CD4-positive, CD25-positive, alpha-beta regulatory T cell (primary cell): ENCODE measurements around the gene ARSA. TPM values are rescaled to one million over a fixed set of nuclear protein-coding genes. Genes with fewer than 3 reads are reported as not detected.

Experiments used
- ATAC-seq, 2 donors: fragments of 150-1000 bp; cut with Tn5 transposase; one replicate each; pipeline ENCODE4 v1.10.0; 2021; ENCODE audit warnings: low read depth in 2 of 2, moderate number of reproducible peaks in 2 of 2, moderate library complexity in 1 of 2
- DNase-seq, 3 donors: peaks; one replicate each; pipeline versions ENCODE4 v3.0.0 to v3.0.0-alpha.2; 2012 to 2022; ENCODE audit warnings: mixed read lengths in 1 of 3
- H3K27ac ChIP-seq: one replicate; pipeline ENCODE4 v1.7.0; 2013; ENCODE audit warnings: mild to moderate bottlenecking, low read length; ENCODE audit not compliant: insufficient read depth, poor library complexity, severe bottlenecking
- H3K27me3 ChIP-seq: one replicate; pipeline ENCODE4 v1.7.0; 2013; ENCODE audit warnings: low read length; ENCODE audit not compliant: control insufficient read depth, insufficient read depth
- H3K36me3 ChIP-seq: one replicate; pipeline ENCODE4 v1.7.0; 2013; ENCODE audit warnings: mild to moderate bottlenecking, low read length, moderate library complexity; ENCODE audit not compliant: control insufficient read depth, insufficient read depth
- H3K4me1 ChIP-seq: 2 replicates; pipeline ENCODE4 v1.7.0; 2013; ENCODE audit warnings: mild to moderate bottlenecking, low read length; ENCODE audit not compliant: insufficient read depth, control insufficient read depth, poor library complexity, severe bottlenecking
- H3K4me3 ChIP-seq: one replicate; pipeline ENCODE4 v1.7.0; 2013; ENCODE audit warnings: low read depth, mild to moderate bottlenecking, low read length, moderate library complexity
- H3K9me3 ChIP-seq, 2 experiments: 1 replicate in 1 of 2; 2 replicates in 1 of 2; pipeline ENCODE4 v1.7.0; 2013; ENCODE audit warnings: low read length in 2 of 2, mild to moderate bottlenecking in 1 of 2, moderate library complexity in 1 of 2; ENCODE audit not compliant: control insufficient read depth in 2 of 2
- H3K27ac Mint-ChIP-seq, 3 donors: one replicate each; pipeline ENCODE4 v1.8.0; 2020 to 2022; ENCODE audit warnings: mild to moderate bottlenecking in 3 of 3, mixed read lengths in 3 of 3, moderate library complexity in 2 of 3
- H3K27me3 Mint-ChIP-seq: one replicate; pipeline ENCODE4 v1.8.0; 2022; ENCODE audit warnings: mild to moderate bottlenecking, mixed read lengths
- H3K36me3 Mint-ChIP-seq: one replicate; pipeline ENCODE4 v1.8.0; 2020; ENCODE audit warnings: mixed read lengths
- H3K4me1 Mint-ChIP-seq, 4 donors: one replicate each; pipeline ENCODE4 v1.8.0; 2020 to 2022; ENCODE audit warnings: mixed read lengths in 4 of 4, mild to moderate bottlenecking in 1 of 4
- H3K4me3 Mint-ChIP-seq, 4 donors: one replicate each; pipeline ENCODE4 v1.8.0; 2020 to 2022; ENCODE audit warnings: mild to moderate bottlenecking in 4 of 4, mixed read lengths in 4 of 4, moderate library complexity in 3 of 4
- H3K9me3 Mint-ChIP-seq, 7 donors: one replicate each; pipeline ENCODE4 v1.8.0; 2020 to 2022; ENCODE audit warnings: mixed read lengths in 7 of 7, mild to moderate bottlenecking in 3 of 7, moderate library complexity in 2 of 7
- polyA plus RNA-seq, 4 donors: library from polyadenylated mRNA; unstranded; fragments of 300-500 nt; fragmentation: Illumina TruSeq; gene quantifications; one replicate each; pipeline ENCODE4 v1.2.3, GENCODE V29; 2021
- total RNA-seq: library from RNA; stranded (reverse); gene quantifications from one replicate; pipeline ENCODE4 v1.2.3, GENCODE V29; 2022

Gene ARSA
- total and polyA plus RNA-seq, 5 donors from 2014 or later: 8.0 to 81.3 (median 10.7) TPM

DNA sequence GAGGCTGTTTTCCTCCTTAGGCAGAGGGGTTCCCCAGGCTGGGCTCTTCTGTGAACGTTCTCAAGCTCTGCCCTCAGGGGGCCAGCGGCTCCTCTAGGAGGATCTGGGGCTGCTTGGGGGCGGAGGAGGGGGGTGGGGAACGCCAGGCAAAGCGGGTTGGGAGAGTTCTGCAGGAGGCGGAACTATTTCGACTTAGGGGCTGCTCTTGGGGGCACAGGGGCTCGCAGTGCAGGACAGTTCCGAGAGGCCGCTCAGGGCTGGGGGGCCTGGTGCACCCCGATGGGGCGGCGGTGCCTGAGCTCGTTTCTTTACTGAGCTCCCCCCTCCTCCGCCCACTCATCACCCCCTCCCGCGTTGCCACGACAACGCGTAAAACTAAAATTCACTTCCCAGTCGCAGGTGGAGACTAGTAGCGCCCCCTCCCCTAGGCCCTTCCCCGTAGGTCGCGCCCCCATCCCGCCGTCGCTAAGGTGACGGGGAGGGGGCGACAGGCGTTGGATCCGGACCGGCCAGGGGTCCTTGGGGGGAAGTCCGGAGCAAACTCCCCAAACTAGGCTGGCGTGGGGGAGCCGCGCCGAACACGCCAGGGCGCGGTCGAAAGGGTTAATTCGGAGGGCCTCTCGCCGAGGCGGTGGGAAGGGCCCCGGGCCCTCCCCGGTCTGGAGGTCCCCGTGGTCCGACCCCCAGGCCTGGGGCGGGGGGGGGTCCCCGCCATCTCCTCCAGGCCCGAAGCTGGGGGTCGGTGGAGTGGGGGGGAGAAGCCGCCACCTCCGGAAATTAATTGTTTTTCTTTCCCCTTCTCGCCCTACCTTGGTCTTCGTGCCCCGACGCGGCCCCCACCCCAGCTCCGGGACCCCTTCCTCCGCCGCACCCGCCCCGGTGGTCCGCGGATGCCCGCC lies 45.5 kb upstream of the ARSA start:
- no peak overlapping the region for H3K4me3 ChIP-seq
- Mint-ChIP-seq H3K9me3 (peaks cover 0 to 3% (median 0%) of the 10 kb centered on the region in 7 donors), H3K27me3 (peaks cover 38% of the 10 kb centered on the region), H3K27ac (no peak overlapping the region), H3K4me3 (peak overlapping the region in 2 of 4 donors; percentile 50 to 72), H3K36me3 (no peaks in the 10 kb centered on the region), H3K4me1 (peaks cover 0 to 25% (median 7%) of the 10 kb centered on the region in 4 donors)
- DNase-seq (no peak), ATAC-seq (no peak)
- H3K27me3 ChIP-seq: peaks cover 12% of the 10 kb centered on the region
- peaks cover 11% of the 10 kb centered on the region for H3K4me1 ChIP-seq
- H3K36me3 ChIP-seq: no peaks in the 10 kb centered on the region
- no peaks in the 10 kb centered on the region for H3K9me3 ChIP-seq
- no peak overlapping the region for H3K27ac ChIP-seq

DNA sequence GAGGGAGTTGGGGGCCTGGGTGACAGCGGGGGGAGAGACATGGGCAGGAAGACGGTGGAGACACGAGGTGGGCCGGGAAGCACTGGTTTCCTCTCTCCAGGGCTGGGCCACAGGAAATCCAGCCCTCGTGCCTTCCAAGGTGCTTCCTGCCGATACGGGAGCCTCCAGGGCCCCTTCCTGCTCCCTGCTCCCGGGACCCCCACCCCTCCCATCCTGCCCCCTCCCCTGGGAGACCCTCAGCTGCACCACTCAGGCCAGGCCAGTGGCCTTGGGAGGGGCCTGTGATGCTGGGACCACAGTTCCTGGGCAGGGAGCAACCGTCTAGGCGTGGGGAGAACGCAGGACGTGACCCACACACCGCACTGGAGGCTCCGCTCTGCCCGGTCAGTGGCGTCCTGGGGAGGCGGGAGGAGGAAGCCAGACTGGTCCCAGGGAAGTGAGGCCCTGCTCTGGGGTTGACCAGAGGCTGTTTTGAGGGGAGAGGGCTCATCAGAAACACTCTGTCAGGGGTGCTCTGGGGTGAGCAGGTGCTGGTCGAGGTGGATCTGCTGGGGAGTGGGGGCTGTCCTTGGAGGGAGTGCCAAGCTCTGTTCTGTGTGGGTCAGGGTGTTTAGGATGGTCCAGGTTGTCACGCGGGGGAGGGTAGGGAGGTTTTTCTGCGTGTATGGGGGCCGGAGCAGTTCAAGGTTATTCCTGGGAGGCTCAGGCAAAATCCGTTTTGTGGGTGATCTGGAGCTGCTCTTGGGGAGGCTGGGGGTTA lies 44.7 kb upstream of the ARSA start, which contains the start of gene SHANK3:
TSS of gene SHANK3 (plus strand) at position 353 of the 760 bp plus-strand sequence.
- no peak for ATAC-seq
- Histone ChIP-seq H3K27me3 (peaks cover 14% of the 10 kb centered on the region), H3K4me3 (no peak within 1 kb of the TSS), H3K36me3 (no peaks in the 10 kb centered on the region), H3K27ac (no peak within 1 kb of the TSS), H3K9me3 (no peaks in the 10 kb centered on the region), H3K4me1 (peaks cover 11% of the 10 kb centered on the region)
- peak within 1 kb of the TSS; percentile 52 to 79 (median 73) for H3K4me3 Mint-ChIP-seq
- H3K9me3 Mint-ChIP-seq: peaks cover 0 to 3% (median 0%) of the 10 kb centered on the region in 7 donors
- no peak for DNase-seq
- peaks cover 0 to 25% (median 7%) of the 10 kb centered on the region in 4 donors for H3K4me1 Mint-ChIP-seq
- peak within 1 kb of the TSS in 1 of 3 donors; percentile 36 for H3K27ac Mint-ChIP-seq
- peaks cover 47% of the 10 kb centered on the region for H3K27me3 Mint-ChIP-seq
- H3K36me3 Mint-ChIP-seq: no peaks in the 10 kb centered on the region

DNA sequence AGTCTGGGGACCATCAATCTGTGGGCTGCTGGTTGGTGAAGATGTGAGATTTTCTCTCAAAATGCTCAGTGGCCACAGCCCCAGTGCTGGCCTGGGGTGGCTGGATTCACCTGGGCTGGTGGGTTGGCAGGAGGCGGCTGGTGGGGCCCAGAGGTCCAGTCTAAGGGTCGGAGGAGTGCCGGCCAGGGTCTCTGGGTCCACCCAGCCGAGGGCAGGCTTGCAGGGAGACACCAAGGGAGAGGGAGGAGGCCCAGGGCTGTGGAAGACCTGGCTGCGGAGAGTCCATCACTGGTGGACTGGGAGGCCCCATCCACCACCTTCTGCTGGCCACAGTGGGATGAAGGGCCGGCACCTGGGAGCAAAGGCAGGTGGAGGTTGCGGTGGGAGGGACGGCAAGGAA lies 44.1 kb upstream of the ARSA start:
- H3K4me1 ChIP-seq: peaks cover 11% of the 10 kb centered on the region
- no peaks in the 10 kb centered on the region for H3K9me3 ChIP-seq
- no peaks in the 10 kb centered on the region for H3K36me3 Mint-ChIP-seq
- H3K36me3 ChIP-seq: no peaks in the 10 kb centered on the region
- ATAC-seq (no peak), DNase-seq (no peak)
- peaks cover 0 to 25% (median 7%) of the 10 kb centered on the region in 4 donors for H3K4me1 Mint-ChIP-seq
- no peak overlapping the region for H3K4me3 ChIP-seq
- peaks cover 47% of the 10 kb centered on the region for H3K27me3 Mint-ChIP-seq
- no peak overlapping the region for H3K27ac Mint-ChIP-seq
- no peak overlapping the region for H3K27ac ChIP-seq
- peaks cover 16% of the 10 kb centered on the region for H3K27me3 ChIP-seq
- no peak overlapping the region for H3K4me3 Mint-ChIP-seq
- peaks cover 0 to 3% (median 0%) of the 10 kb centered on the region in 7 donors for H3K9me3 Mint-ChIP-seq

DNA sequence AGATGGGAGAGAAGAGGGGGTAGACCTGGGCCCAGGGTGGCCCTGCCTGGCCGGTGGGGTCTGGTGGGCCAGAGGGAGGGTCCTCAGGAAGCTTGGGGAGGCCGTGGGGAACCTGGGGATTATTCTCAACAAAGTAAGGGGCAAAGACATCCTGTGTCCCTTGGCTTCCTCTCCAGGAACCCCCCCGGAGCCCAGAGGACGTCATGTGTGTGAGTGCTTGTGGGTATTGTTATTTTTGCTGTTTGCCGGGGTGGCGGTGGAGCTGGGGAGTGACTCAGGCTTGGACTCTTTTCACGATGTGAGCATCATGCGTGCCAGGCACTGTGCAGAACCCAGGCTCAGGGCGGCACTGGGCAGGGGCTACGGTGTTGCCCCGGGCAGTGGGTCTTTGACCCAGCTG lies 43.7 kb upstream of the ARSA start:
- Mint-ChIP-seq H3K4me1 (peaks cover 0 to 25% (median 7%) of the 10 kb centered on the region in 4 donors), H3K4me3 (no peak overlapping the region), H3K9me3 (peaks cover 0 to 3% (median 0%) of the 10 kb centered on the region in 7 donors), H3K27ac (peak overlapping the region in 1 of 3 donors; percentile 71), H3K27me3 (peaks cover 47% of the 10 kb centered on the region), H3K36me3 (no peaks in the 10 kb centered on the region)
- DNase-seq: no peak
- Histone ChIP-seq H3K4me1 (peaks cover 11% of the 10 kb centered on the region), H3K9me3 (no peaks in the 10 kb centered on the region), H3K36me3 (no peaks in the 10 kb centered on the region), H3K27ac (no peak overlapping the region), H3K27me3 (peaks cover 18% of the 10 kb centered on the region), H3K4me3 (no peak overlapping the region)
- no peak for ATAC-seq

DNA sequence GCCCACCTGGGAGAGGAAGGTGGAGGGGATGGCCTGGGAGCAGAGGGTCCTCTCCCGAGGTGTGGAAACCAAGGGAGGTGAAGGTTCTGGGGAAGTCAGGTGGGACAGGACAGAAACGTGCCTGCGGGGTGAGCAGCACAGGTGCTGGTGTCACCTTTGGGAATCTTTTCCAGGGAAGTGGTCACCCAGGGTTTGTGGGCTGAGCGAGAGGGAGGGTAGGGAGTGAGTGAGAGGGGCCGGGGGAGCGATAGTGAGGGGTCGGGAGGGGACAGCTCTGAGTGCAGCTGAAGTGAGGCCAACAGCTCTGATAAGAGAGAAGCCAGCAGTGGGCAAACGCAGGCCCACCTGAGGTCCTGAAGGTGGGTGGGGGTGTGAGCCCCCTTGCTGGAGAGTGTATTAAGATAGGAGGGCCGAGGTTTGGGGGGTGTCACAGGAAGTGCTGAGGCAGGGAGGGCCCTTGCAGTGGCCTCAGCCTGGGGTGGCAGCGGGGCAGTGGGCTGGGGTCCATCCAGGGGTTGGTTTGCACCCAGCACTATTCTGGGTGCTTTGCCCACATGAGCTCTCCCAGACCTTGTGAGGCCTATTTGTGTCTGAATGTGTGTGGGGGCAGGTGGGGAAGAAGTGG lies 43.1 kb upstream of the ARSA start:
- Histone ChIP-seq H3K27ac (no peak overlapping the region), H3K27me3 (peaks cover 18% of the 10 kb centered on the region), H3K4me1 (peaks cover 11% of the 10 kb centered on the region), H3K36me3 (no peaks in the 10 kb centered on the region), H3K4me3 (no peak overlapping the region), H3K9me3 (no peaks in the 10 kb centered on the region)
- peak overlapping the region in 1 of 3 donors; percentile 71 for H3K27ac Mint-ChIP-seq
- DNase-seq (no peak), ATAC-seq (no peak)
- peaks cover 0 to 3% (median 0%) of the 10 kb centered on the region in 7 donors for H3K9me3 Mint-ChIP-seq
- H3K4me1 Mint-ChIP-seq: peaks cover 0 to 23% (median 7%) of the 10 kb centered on the region in 4 donors
- H3K36me3 Mint-ChIP-seq: no peaks in the 10 kb centered on the region
- H3K4me3 Mint-ChIP-seq: peak overlapping the region in 1 of 4 donors; percentile 83
- H3K27me3 Mint-ChIP-seq: peaks cover 50% of the 10 kb centered on the region

DNA sequence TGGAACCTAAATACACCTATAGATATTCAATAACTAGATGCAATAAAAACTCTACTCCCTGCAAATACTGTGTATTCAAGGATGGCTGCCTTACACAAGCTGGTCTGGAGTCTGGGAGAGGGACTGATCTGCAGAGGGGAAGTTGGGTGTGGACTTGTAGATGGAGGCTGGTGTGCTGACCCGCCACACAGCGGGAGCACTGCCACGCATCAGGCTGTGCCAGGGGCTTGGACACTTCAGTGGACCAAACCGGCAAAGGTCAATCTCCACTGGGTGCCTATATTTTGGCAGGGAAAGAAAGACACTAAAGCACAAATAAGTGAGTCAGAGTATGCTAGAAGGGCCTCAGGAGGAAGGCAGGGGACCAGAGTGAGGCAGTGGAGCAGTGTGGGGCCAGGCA lies 42.6 kb upstream of the ARSA start:
- peaks cover 14% of the 10 kb centered on the region for H3K27me3 ChIP-seq
- ATAC-seq: no peak
- no peak overlapping the region for H3K4me3 ChIP-seq
- peaks cover 11% of the 10 kb centered on the region for H3K4me1 ChIP-seq
- H3K4me1 Mint-ChIP-seq: peaks cover 0 to 19% (median 6%) of the 10 kb centered on the region in 4 donors
- peak overlapping the region in 1 of 4 donors; percentile 83 for H3K4me3 Mint-ChIP-seq
- H3K9me3 ChIP-seq: no peaks in the 10 kb centered on the region
- H3K36me3 Mint-ChIP-seq: no peaks in the 10 kb centered on the region
- no peak overlapping the region for H3K27ac Mint-ChIP-seq
- DNase-seq: no peak
- H3K27ac ChIP-seq: no peak overlapping the region
- peaks cover 55% of the 10 kb centered on the region for H3K27me3 Mint-ChIP-seq
- no peaks in the 10 kb centered on the region for H3K36me3 ChIP-seq
- peaks cover 0 to 3% (median 0%) of the 10 kb centered on the region in 7 donors for H3K9me3 Mint-ChIP-seq

DNA sequence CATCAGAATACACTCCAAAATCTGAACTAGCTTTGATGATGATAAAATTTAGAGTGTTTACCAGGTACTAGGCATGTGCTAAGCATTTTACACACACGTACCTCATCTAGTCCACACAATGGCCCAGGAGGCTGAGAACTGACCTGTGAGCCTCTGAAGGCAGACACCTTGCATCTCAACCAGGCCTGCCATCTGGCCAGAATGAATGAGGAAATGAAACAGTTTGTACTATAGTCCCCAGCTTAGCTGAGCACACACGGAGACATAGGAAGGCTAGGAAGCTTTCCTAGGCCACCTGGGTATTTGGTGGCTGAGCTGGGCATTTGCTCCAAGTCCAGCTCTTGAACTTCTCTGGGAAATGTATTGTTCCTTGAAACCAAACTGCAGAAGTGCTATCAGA lies 37.8 kb upstream of the ARSA start:
- peaks cover 0 to 3% (median 0%) of the 10 kb centered on the region in 7 donors for H3K9me3 Mint-ChIP-seq
- Histone ChIP-seq H3K4me1 (no peaks in the 10 kb centered on the region), H3K4me3 (no peak overlapping the region), H3K9me3 (no peaks in the 10 kb centered on the region), H3K36me3 (no peaks in the 10 kb centered on the region), H3K27ac (no peak overlapping the region), H3K27me3 (peaks cover 8% of the 10 kb centered on the region)
- no peak for ATAC-seq
- H3K27me3 Mint-ChIP-seq: peaks cover 59% of the 10 kb centered on the region
- H3K4me1 Mint-ChIP-seq: peaks cover 0 to 6% (median 2%) of the 10 kb centered on the region in 4 donors
- no peak for DNase-seq
- H3K4me3 Mint-ChIP-seq: no peak overlapping the region
- no peak overlapping the region for H3K27ac Mint-ChIP-seq
- no peaks in the 10 kb centered on the region for H3K36me3 Mint-ChIP-seq
